ENCODE measurements around the gene CCDC141.
"Not testable (repeated sequence)": the region's sequence is repeated elsewhere in the genome, so short reads cannot be mapped to it uniquely, and the experiment has no call there.

DNA sequence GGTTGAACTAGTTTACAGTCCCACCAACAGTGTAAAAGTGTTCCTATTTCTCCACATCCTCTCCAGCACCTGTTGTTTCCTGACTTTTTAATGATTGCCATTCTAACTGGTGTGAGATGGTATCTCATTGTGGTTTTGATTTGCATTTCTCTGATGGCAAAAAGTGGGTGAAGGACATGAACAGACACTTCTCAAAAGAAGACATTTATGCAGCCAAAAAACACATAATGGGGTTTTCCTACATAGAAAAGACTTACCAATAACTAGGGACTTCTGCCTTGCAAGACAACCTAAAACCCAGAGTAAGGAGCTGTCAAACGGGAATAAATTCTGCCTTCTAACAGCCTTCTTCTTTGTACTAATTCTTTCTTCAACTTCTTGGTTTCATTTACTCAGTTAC, 4.3 kb downstream of the CCDC141 start:
- TF ChIP-seq, protein P1, sequence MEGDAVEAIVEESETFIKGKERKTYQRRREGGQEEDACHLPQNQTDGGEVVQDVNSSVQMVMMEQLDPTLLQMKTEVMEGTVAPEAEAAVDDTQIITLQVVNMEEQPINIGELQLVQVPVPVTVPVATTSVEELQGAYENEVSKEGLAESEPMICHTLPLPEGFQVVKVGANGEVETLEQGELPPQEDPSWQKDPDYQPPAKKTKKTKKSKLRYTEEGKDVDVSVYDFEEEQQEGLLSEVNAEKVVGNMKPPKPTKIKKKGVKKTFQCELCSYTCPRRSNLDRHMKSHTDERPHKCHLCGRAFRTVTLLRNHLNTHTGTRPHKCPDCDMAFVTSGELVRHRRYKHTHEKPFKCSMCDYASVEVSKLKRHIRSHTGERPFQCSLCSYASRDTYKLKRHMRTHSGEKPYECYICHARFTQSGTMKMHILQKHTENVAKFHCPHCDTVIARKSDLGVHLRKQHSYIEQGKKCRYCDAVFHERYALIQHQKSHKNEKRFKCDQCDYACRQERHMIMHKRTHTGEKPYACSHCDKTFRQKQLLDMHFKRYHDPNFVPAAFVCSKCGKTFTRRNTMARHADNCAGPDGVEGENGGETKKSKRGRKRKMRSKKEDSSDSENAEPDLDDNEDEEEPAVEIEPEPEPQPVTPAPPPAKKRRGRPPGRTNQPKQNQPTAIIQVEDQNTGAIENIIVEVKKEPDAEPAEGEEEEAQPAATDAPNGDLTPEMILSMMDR (IDR thresholded peaks at IDR 0.05), result not testable (repeated sequence)
- TF ChIP-seq POLR2A, POLR2AphosphoS5 (IDR thresholded peaks at IDR 0.05): not testable (repeated sequence)
